HL-60 (cell line): ENCODE data around the gene ANAPC5.

Experiments used
- DNase-seq, 2 experiments: peaks; one replicate each; pipeline ENCODE4 v3.0.0-alpha.2; 2010 to 2020; ENCODE audit warnings: low read depth in 1 of 2, low spot score in 1 of 2
- H3K27ac ChIP-seq: fragments of 250-450 bp; sonication (Bioruptor Pico); replicated peaks from 2 replicates; pipeline ENCODE4 v1.5.1; 2020; ENCODE audit warnings: mild to moderate bottlenecking, moderate library complexity
- H3K27me3 ChIP-seq: fragments of 250-450 bp; sonication (Bioruptor Pico); 2 replicates; pipeline ENCODE4 v1.5.1; 2021; ENCODE audit warnings: mild to moderate bottlenecking, moderate library complexity; ENCODE audit not compliant: insufficient read depth, poor library complexity, severe bottlenecking
- H3K4me3 ChIP-seq: replicated peaks from 2 replicates; pipeline ENCODE4 v1.5.1; 2011; ENCODE audit warnings: mild to moderate bottlenecking, control low read depth, low read length; ENCODE audit not compliant: insufficient read depth
- GABPA ChIP-seq: IDR thresholded peaks from 2 replicates; pipeline ENCODE4 v1.6.1; 2012; ENCODE audit warnings: low read depth
- POLR2AphosphoS5 ChIP-seq: IDR thresholded peaks from 2 replicates; pipeline ENCODE4 v1.6.1; 2012; ENCODE audit warnings: low read depth
- REST ChIP-seq: IDR thresholded peaks from 2 replicates; pipeline ENCODE4 v1.6.1; 2012; ENCODE audit warnings: low read depth; ENCODE audit not compliant: insufficient replicate concordance
- SPI1 ChIP-seq: IDR thresholded peaks from 2 replicates; pipeline ENCODE4 v1.6.1; 2012; ENCODE audit warnings: low read depth, mild to moderate bottlenecking, borderline replicate concordance
- TF ChIP-seq, protein P1 (sequence below): IDR thresholded peaks from one replicate; pipeline ENCODE4 v1.5.1; 2011; ENCODE audit warnings: low read length, control low read depth, inconsistent platforms; ENCODE audit not compliant: insufficient read depth

Gene ANAPC5

GRCh38 chr12:121399391-121400331, 47.5 kb upstream of the ANAPC5 start, which contains the start of gene RNF34:
Gene RNF34, plus strand, starts transcription at chr12:121400118. Its CDS starts 95 bp downstream, at chr12:121400213.
- H3K27ac ChIP-seq: peak within 1 kb of the TSS; percentile 87
- H3K27me3 ChIP-seq: no peaks in the 10 kb centered on the region
- peak within 1 kb of the TSS; percentile 80 for H3K4me3 ChIP-seq
- TF ChIP-seq REST (peak; percentile 67), SPI1 (no peak), POLR2AphosphoS5 (peak; percentile 96), GABPA (peak; percentile 21; the same call in 1 of the 2 replicates)
- TF ChIP-seq, protein P1, sequence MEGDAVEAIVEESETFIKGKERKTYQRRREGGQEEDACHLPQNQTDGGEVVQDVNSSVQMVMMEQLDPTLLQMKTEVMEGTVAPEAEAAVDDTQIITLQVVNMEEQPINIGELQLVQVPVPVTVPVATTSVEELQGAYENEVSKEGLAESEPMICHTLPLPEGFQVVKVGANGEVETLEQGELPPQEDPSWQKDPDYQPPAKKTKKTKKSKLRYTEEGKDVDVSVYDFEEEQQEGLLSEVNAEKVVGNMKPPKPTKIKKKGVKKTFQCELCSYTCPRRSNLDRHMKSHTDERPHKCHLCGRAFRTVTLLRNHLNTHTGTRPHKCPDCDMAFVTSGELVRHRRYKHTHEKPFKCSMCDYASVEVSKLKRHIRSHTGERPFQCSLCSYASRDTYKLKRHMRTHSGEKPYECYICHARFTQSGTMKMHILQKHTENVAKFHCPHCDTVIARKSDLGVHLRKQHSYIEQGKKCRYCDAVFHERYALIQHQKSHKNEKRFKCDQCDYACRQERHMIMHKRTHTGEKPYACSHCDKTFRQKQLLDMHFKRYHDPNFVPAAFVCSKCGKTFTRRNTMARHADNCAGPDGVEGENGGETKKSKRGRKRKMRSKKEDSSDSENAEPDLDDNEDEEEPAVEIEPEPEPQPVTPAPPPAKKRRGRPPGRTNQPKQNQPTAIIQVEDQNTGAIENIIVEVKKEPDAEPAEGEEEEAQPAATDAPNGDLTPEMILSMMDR: no peak
- peak; percentile 96 to 99 for DNase-seq

GRCh38 chr12:121398355-121398754, 46.1 kb upstream of the ANAPC5 start:
- DNase-seq: no peak
- Histone ChIP-seq H3K27ac (no peak overlapping the region), H3K4me3 (no peak overlapping the region), H3K27me3 (no peaks in the 10 kb centered on the region)
- TF ChIP-seq REST (no peak), SPI1 (no peak), GABPA (no peak), POLR2AphosphoS5 (no peak)
- TF ChIP-seq, protein P1: no peak

DNA sequence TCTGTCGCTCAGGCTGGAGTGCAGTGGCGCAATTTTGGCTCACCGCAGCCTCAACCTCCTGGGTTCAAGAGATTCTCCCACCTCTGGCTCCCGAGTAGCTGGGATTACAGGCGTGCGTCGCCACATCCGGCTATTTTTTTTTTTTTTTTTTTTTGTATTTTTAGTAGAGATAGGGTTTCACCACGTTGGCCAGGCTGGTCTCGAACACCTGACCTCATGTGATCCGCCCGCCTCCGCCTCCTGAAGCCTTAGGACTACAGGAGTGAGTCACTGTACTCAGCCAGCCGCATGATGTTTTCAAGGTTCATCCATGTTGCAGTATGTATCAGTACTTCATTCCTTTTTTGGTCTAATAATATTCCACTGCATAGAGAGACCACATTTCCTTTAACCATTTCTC, 45.3 kb upstream of the ANAPC5 start:
- TF ChIP-seq, protein P1: no peak
- TF ChIP-seq REST: no peak
- DNase-seq: no peak
- no peak overlapping the region for H3K27ac ChIP-seq
- H3K4me3 ChIP-seq: no peak overlapping the region
- H3K27me3 ChIP-seq: no peaks in the 10 kb centered on the region
